Ovary (tissue), 9 donors: ENCODE data around the gene TOM1L2. TPM values are rescaled to one million over a fixed set of nuclear protein-coding genes. Genes with fewer than 3 reads are reported as not detected.

Experiments used
- DNase-seq, 5 donors: peaks; one replicate each; pipeline ENCODE4 v3.0.0-alpha.2; 2019 to 2020
- H3K27ac ChIP-seq, 2 donors: fragments of 200-600 bp; one replicate each; pipeline versions ENCODE4 v1.5.1 to v1.8.0; 2019 to 2022
- H3K27me3 ChIP-seq: fragments of 200-600 bp; one replicate; pipeline ENCODE4 v1.8.0; 2022
- H3K36me3 ChIP-seq: fragments of 200-600 bp; sonication (generic); one replicate; pipeline ENCODE4 v1.5.1; 2019
- H3K4me1 ChIP-seq: one replicate; pipeline ENCODE4 v1.8.1; 2013; ENCODE audit warnings: mild to moderate bottlenecking, moderate library complexity; ENCODE audit not compliant: insufficient read depth
- H3K4me3 ChIP-seq: fragments of 200-600 bp; sonication (generic); one replicate; pipeline ENCODE4 v1.5.1; 2017
- H3K9me3 ChIP-seq, 2 donors: fragments of 200-600 bp in 1 of 2; sonication (generic) in 1 of 2; one replicate each; pipeline versions ENCODE4 v1.5.1 to v1.8.1; 2013 to 2019; ENCODE audit warnings: mild to moderate bottlenecking in 1 of 2, moderate library complexity in 1 of 2
- CTCF ChIP-seq, 3 donors: fragments of 450-650 bp in 2 of 3; fragments of 200-600 bp in 1 of 3; IDR thresholded peaks; one replicate each; pipeline versions ENCODE4 v1.5.1 to v1.8.0; 2016 to 2022; ENCODE audit warnings: antibody characterized with exemption in 3 of 3, mild to moderate bottlenecking in 1 of 3
- EP300 ChIP-seq: sonication (generic); formaldehyde crosslinking; IDR thresholded peaks from one replicate; pipeline ENCODE4 v1.6.1; 2017; ENCODE audit warnings: antibody characterized with exemption
- POLR2A ChIP-seq: fragments of 450-650 bp; IDR thresholded peaks from one replicate; pipeline ENCODE4 v1.6.1; 2017; ENCODE audit warnings: antibody characterized with exemption, mild to moderate bottlenecking, moderate library complexity
- WGBS, 3 donors: extraction: QIAGEN DNeasy Blood & Tissue Kit in 1 of 3; methylation state at CpG; one replicate each; pipeline versions ENCODE4 v1.1.5 to v1.1.7; 2013 to 2017; 5-methylcytosine and 5-hydroxymethylcytosine counted together
- intact Hi-C, 4 donors: fragments of 100-400 bp; cut with DNase I; formaldehyde crosslinking; loops; one replicate each; pipeline versions ENCODE4 v1.11.0 to v1.15.1; 2022 to 2023
- polyA plus RNA-seq, 2 donors: library from polyadenylated mRNA; stranded (reverse); fragments of 200-250 nt in 1 of 2; fragments of 350-450 nt in 1 of 2; fragmentation: Illumina TruSeq in 1 of 2; extraction: RNeasy Lipid Tissue Mini Kit (QIAGEN cat#74804) in 1 of 2; gene quantifications; one replicate each; pipeline ENCODE4 v1.2.3, GENCODE V29; 2013 to 2014
- total RNA-seq, 7 donors: library from RNA; depleted of rRNA in 2 of 7; stranded (reverse); fragments of >200 nt in 2 of 7; fragmentation: NEBNext Ultra II Directional in 3 of 7; extraction: Animal tissue kit (Norgen Biotek cat#: 25700) in 3 of 7; gene quantifications; one replicate each; pipeline versions ENCODE4 v1.1.0 to v1.2.4, GENCODE V29; 2016 to 2023
- donor health status: DM: no; HTN: no; CAD: no; lungs with moderate emphysema.
- donor health status: DM: no; HTN: no; CAD: no.
- donor health status: Bipolar disorder and iron deficiency.
- donor health status: DM: yes; HTN: yes; CAD: no.
- donor health status: DM: no; HTN: no; CAD: no.
- donor health status: DM: yes; HTN: yes; CAD: no.

Gene TOM1L2
- total and polyA plus RNA-seq, 9 donors: 25.6 to 62.5 (median 45.9) TPM

- TF ChIP-seq CTCF (IDR thresholded peaks at IDR 0.05) (no peak), POLR2A (no peak), EP300 (no peak)
Observed at GRCh38 chr17:17819561-17819995, 152.6 kb downstream of the TOM1L2 start.

GRCh38 chr17:17819111-17819510 is 153.1 kb downstream of the TOM1L2 start:
- no peak for TF ChIP-seq EP300
- TF ChIP-seq POLR2A: no peak
- TF ChIP-seq CTCF (IDR thresholded peaks at IDR 0.05): no peak
- WGBS, 3 donors: 83 to 93% (median 87%) methylated on average over 12 of the region's 12 CpGs
- Histone ChIP-seq H3K9me3 (no peaks in the 10 kb centered on the region), H3K27ac (no peak overlapping the region), H3K36me3 (no peaks in the 10 kb centered on the region), H3K27me3 (no peaks in the 10 kb centered on the region), H3K4me1 (peaks cover 22% of the 10 kb centered on the region), H3K4me3 (no peak overlapping the region)
- no peak for DNase-seq
- intact Hi-C loops: loop anchor here in 2 of 4 donors (10.0 kb wide), 2 partner anchors 216 to 464 kb away; partner anchors contain the start of genes ATPAF2 (in 1 of the 2) and GID4 (in 1 of the 2)

More at GRCh38 chr17:17819561-17819995, 152.6 kb downstream of the TOM1L2 start:
- H3K27ac ChIP-seq: no peak overlapping the region
- H3K4me3 ChIP-seq: no peak overlapping the region
- no peaks in the 10 kb centered on the region for H3K27me3 ChIP-seq
- H3K36me3 ChIP-seq: no peaks in the 10 kb centered on the region
- peak in 1 of 5 donors; percentile 64 for DNase-seq
- intact Hi-C loops: loop anchor here in 2 of 4 donors (10.0 kb wide), 2 partner anchors 215 to 465 kb away; partner anchors contain the start of genes ATPAF2 (in 1 of the 2) and GID4 (in 1 of the 2)
- peaks cover 27% of the 10 kb centered on the region for H3K4me1 ChIP-seq
- no peaks in the 10 kb centered on the region for H3K9me3 ChIP-seq
- WGBS, 3 donors: 67 to 75% (median 69%) methylated on average over 10 to 12 of the region's 12 CpGs

DNA sequence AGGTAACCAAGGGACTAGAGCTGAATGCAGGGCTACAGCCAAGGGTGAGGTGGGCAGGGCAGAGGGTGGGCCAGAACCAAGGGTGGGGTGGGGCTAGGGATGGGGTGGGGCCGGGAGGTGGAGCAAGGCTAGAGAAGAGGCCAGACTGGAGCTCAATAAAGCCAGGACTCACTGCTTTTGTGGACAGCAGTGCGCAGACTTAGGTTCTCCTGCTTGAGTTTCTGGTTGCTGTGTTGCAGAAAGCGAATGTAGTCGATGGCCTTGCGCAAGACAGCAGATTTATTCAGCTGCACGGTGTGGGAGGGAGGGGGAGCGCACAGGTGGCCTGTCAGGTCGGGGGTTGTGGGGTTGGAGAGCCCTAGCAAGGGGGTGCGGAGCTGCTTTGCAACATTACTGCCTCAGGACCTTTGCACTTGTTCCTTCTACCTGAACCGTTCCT is 154.1 kb downstream of the TOM1L2 start:
- DNase-seq: no peak
- Histone ChIP-seq H3K4me1 (peaks cover 18% of the 10 kb centered on the region), H3K36me3 (no peaks in the 10 kb centered on the region), H3K9me3 (no peaks in the 10 kb centered on the region), H3K27me3 (no peaks in the 10 kb centered on the region), H3K4me3 (no peak overlapping the region), H3K27ac (no peak overlapping the region)
- TF ChIP-seq POLR2A (no peak), CTCF (IDR thresholded peaks at IDR 0.05) (no peak), EP300 (no peak)
- WGBS, 3 donors: 72 to 81% (median 76%) methylated on average over 10 of the region's 10 CpGs
- intact Hi-C loops: loop anchor here in 2 of 4 donors (10.0 kb wide), 2 partner anchors 217 to 463 kb away; partner anchors contain the start of genes ATPAF2 (in 1 of the 2) and GID4 (in 1 of the 2)

- no peak overlapping the region for H3K4me3 ChIP-seq
- H3K4me1 ChIP-seq: peaks cover 16% of the 10 kb centered on the region
- TF ChIP-seq EP300 (no peak), CTCF (IDR thresholded peaks at IDR 0.05) (no peak), POLR2A (no peak)
- WGBS, 3 donors: 90 to 91% (median 90%) methylated on average over 9 to 10 of the region's 10 CpGs
- H3K9me3 ChIP-seq: no peaks in the 10 kb centered on the region
- intact Hi-C loops: loop anchor here in 2 of 4 donors (10.0 kb wide), 2 partner anchors 217 to 463 kb away; partner anchors contain the start of genes ATPAF2 (in 1 of the 2) and GID4 (in 1 of the 2)
- no peak overlapping the region for H3K27ac ChIP-seq
- H3K36me3 ChIP-seq: no peaks in the 10 kb centered on the region
- no peaks in the 10 kb centered on the region for H3K27me3 ChIP-seq
- no peak for DNase-seq
Observed at GRCh38 chr17:17817552-17817947, 154.7 kb downstream of the TOM1L2 start.
